GM18907 (cell line): ENCODE results near the gene DHX35.

Experiments used
- ATAC-seq: cut with Tn5 transposase; IDR thresholded peaks from one replicate; pipeline ENCODE4 v1.9.1; 2021; ENCODE audit warnings: mild to moderate bottlenecking, moderate library complexity; ENCODE audit not compliant: unreplicated experiment

DHX35 gene

GRCh38 chr20:38962044-38962927 lies at the start of gene DHX35:
Gene DHX35 (plus strand): TSS chr20:38962344. CDS start chr20:38962368, 24 bp downstream.
- ATAC-seq: peak; percentile 94

DNA sequence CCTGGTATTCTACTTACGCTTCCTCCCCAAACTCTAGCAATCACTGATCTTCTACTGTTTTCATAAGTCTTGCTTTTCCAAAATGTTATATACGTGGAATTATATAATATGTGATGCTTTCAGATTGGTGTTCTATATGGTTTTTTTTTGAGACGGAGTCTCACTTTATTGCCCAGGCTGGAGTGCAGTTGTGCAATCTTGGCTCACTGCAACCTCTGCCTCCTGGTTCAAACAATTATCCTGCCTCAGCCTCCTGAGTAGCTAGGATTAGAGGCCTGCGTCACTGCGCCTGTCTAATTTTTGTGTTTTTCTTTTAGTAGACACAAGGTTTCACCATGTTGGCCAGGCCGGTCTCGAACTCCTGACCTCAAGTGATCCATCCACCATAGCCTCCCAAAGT lies 46.8 kb upstream of the DHX35 start:
- ATAC-seq: no peak

DNA sequence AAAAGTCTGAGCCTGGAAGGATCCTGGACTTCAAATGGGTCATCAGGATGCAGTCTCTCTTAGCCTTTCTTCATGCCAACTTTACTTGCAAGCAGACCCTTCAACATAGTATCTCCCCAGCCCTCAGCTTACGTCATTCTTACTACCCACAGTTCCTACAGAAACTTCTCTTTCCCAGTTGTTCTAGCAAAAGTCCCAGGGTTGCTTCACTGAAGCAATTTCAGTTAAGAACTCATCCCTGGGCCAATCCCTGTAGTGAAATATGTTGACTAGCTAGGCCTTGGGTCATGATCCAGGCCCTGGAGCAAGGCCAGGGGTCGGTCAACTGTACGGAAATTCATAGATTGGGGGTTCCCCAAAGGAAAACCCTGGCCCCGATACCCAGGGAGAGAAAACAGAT lies 44.5 kb upstream of the DHX35 start:
- no peak for ATAC-seq

- ATAC-seq: no peak
These were observed 44.0 kb upstream of the DHX35 start for GRCh38 chr20:38918172-38918571.

DNA sequence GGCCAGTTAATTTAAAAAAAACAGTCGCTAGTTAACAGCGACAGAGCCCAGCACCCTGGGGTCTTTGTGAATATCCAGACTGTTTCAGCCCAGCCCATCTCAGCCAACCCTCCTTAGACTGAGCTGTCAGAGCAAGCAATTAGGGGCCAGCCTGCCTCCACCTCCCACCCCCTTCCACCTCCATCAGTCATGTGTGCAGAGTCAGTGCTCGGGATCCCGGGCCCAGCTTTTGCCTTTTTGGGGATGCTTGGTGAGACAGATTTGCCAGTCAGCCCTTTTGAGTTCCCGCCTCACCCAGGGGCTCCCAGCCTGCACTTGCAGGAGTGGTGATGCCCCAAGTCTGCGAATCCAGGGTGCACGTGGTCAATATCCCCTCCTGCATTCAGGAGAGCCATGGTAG lies 42.5 kb upstream of the DHX35 start:
- ATAC-seq: no peak

- no peak for ATAC-seq
These were observed 41.7 kb upstream of the DHX35 start for GRCh38 chr20:38920411-38920810.

GRCh38 chr20:38920851-38921250 lies 41.3 kb upstream of the DHX35 start:
- no peak for ATAC-seq

DNA sequence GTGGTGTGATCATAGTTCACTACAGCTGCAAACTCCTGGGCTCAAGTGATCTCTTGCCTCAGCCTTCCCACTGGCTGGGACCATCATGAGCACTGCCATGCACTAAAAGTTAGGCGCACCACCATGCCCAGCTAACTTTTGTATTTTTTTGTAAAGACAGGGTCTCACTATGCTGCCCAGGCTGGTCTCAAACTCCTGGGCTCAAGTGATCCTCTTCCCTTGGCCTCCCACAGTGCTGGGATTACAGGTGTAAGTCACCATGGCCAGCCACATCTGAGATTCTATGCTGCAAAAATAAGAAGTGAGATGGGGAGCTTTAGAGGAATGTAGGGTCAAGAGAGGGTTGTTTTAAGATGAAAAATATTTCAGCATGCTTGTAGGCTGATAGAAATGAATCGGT lies 37.4 kb upstream of the DHX35 start:
- no peak for ATAC-seq

DNA sequence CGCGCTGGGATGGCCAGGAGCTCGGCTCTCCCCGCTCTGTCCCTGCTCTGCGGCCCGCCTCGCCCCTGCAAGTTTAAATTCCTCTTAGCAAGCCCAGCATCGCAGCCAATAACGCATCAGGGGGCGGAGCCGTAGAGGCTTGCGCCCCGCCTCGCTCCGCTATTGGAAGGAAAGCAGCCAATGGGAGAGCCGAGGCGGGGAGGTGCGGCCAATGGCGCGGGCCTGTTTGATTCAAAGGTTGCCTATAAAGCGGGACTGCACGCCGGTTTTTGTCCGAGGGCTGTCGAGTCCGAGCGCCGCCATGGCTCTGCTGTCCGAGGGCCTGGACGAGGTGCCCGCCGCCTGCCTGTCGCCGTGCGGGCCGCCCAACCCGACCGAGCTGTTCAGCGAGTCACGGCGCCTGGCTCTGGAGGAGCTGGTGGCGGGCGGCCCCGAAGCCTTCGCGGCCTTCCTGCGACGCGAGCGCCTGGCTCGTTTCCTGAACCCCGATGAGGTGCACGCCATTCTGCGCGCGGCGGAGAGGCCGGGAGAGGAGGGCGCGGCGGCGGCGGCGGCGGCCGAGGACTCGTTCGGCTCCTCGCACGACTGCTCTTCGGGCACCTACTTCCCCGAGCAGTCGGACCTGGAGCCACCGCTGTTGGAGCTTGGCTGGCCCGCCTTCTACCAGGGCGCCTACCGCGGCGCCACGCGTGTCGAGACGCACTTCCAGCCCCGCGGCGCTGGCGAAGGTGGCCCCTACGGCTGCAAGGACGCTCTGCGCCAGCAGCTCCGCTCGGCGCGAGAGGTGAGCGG lies 35.8 kb upstream of the DHX35 start, which contains the start of gene FAM83D:
Gene FAM83D (plus strand): TSS at position 276 of the 792 bp plus-strand sequence. CDS start 26 bp downstream, at position 302.
- peak; percentile 89 for ATAC-seq

DNA sequence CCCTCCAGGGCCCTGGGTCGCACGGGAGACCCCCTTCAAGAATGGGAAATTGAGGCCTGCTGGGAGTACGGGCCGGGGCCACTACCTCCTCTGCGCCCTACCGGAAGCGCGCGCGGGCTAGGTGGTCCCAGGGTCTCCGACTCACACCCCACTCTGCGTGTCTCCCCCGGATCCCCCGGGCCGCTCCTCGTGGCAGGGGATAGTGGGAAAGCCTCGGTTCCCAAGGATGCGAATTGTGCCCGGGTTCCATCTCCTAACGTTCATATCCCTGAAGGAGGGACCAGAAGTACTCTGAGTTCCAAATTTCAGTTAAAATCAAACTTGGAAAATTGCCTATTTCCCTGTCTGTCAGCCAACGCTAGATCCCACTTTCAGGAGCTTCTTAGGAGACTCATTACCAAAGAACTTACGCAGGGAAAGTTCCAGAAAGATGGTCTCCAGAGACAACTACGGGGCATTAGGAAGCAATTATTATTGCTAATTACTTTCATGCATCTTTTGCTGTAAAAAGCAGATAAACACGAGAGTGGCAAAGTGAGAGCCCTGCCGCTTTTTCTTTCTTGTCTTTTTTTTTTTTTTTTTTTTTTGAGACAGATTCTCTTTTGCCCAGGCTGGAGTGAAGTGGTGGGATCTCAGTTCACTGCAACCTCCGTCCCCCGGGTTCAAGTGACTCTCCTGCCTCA lies 35.1 kb upstream of the DHX35 start:
- peak; percentile 14 for ATAC-seq

DNA sequence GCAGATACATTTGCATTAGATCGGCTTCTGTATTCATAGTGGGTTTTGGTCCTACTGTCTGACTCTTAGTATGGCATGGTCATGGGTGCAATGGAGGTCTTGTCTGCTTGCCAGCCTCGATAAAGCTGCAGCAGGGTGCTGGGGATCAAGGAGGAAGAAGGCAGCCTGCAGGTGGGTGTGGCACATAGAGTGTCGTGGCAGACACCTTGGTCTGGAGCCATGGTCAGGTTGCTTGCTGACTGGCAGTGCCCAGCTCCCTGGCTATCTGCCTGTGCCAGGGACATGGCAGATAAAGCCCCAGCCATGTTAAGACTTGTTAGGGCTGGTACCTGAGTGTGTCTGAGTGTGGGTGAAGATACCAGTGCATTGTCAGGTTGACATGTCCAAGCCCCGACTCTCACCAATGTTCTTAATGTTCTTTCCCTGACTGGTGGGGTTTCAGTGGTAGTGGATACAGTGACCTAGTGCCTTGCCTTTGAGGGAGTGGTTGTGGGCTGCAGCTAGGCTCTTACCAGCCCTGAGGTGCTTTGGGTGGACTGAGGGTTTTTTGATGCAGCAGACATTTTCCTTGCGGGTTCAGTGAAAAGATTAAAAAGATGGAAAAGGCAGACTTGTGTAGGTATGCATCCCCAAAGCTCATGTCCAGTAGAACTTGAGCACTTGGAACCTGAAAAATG lies 34.1 kb upstream of the DHX35 start:
- ATAC-seq: no peak

DNA sequence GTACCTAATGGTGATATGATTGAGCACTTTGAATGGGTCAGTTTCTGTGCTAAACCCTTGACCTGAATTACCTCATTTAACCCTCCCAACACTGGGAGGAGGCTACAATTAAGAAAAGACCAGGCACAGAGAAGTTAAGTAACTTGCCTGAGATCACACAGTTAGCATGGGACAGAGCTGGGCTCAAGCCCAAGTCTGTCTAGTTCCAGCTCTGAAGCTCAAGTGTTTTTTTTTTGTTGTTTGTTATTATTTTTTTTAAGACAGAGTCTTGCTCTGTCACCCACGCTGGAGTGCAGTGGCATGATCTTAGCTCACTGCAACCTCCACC lies 31.9 kb upstream of the DHX35 start:
- no peak for ATAC-seq

- no peak for ATAC-seq
These were observed 30.2 kb upstream of the DHX35 start for GRCh38 chr20:38931984-38932383.

DNA sequence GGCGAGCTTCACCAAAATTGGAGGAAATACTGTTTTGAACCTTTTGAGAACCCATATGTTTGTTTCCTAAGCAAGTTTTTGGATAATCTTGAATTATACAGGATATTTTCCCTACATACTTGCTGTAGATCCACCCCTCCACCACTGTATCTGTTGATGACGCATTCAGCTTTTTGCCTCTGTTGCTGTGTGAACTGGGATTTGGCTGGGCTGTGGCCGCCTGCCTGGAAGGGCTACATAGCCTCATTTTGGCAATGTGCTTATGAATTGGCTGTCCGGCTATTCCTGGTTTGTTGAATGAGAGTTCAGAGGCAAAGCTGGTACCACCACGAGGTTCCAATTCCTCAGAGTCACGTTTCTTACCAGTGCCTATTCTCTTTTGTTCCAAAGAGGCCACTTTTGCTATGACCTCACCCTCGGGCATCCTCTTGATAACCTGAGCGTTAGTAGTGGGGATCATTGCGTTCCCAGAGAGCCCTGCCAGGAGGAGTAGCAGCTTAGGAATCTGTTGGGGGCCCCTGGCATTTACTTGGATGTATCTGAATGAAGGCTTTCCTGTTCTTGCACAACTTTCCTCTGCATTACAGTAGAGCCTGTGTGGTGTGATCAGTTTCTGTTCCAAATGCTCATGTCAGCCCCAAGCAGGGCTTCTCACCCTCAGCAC lies 29.6 kb upstream of the DHX35 start:
- ATAC-seq: no peak

- ATAC-seq: no peak
These were observed 27.6 kb upstream of the DHX35 start for GRCh38 chr20:38934530-38934929.

GRCh38 chr20:38935285-38935684 lies 26.9 kb upstream of the DHX35 start:
- no peak for ATAC-seq

GRCh38 chr20:38935967-38936407 lies 26.2 kb upstream of the DHX35 start:
- ATAC-seq: no peak

DNA sequence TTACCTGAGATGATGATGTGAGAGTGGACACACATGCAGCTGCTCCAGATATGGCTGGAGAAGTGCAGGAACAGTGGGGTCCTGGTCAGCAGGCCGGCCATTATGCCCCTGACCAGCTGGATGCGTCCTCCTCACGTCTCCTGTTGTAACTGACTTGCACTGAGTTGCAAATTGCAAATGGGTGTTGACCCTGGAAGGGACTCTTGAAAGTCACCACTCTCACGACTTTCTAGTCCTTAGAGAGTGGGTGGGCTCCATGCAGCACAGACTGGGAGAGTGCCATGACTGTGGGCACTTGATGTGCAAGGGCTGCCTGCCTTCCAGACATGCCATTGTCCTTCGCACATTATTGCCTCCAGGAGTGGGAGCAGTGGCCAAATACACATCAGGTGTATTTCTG lies 25.1 kb upstream of the DHX35 start:
- no peak for ATAC-seq

DNA sequence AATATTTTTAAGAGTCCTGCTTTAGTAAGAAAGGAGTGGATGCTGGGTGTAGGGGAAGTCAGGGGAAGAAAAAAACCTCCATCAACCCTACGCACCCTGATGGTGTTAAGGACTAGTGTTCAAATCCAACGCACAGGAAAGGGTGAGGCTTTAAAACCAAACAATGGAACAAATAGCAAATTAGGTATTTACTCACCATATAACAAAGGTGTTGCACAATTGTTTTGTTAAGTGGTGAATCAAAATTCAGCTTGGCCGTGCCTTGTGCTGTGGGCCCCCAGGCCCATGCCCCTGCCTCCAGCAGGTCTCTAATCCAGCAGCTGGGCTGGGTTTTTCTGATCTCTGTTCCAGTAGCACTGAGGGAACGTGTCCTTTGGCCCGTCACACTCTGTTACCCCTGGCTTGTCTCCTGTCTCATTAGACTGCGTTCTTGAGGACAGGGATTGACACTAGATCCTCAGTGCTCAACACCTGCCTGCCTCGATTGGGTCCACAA lies 24.1 kb upstream of the DHX35 start:
- ATAC-seq: no peak

GRCh38 chr20:38939686-38940085 lies 22.5 kb upstream of the DHX35 start:
- ATAC-seq: no peak
